H1 (cell line): ENCODE measurements around the gene CELF5. TPM values are rescaled to one million over a fixed set of nuclear protein-coding genes. Genes with fewer than 3 reads are reported as not detected.

Source experiments
- CBX8 ChIP-seq: fragments of 300-800, 300-1000 bp; sonication (generic); IDR thresholded peaks from 2 replicates; pipeline ENCODE4 v1.7.1; 2016; ENCODE audit warnings: low read depth, low read length, borderline replicate concordance
- EGR1 ChIP-seq: IDR thresholded peaks from 2 replicates; pipeline ENCODE4 v1.6.1; 2011; ENCODE audit warnings: low read depth, low read length, borderline replicate concordance
- GABPA ChIP-seq: IDR thresholded peaks from 2 replicates; pipeline ENCODE4 v1.6.1; 2011; ENCODE audit warnings: mild to moderate bottlenecking, low read length, moderate library complexity, borderline replicate concordance; ENCODE audit not compliant: insufficient read depth
- MAFK ChIP-seq: IDR thresholded peaks from 2 replicates; pipeline ENCODE4 v1.6.1; 2012; ENCODE audit warnings: low read depth, mild to moderate bottlenecking, improper control_type of control experiment, low read length
- RBBP5 ChIP-seq: IDR thresholded peaks from 2 replicates; pipeline ENCODE4 v1.7.1; 2012; ENCODE audit warnings: low read depth, mild to moderate bottlenecking, inconsistent platforms, low read length, moderate library complexity, borderline replicate concordance
- RNF2 ChIP-seq: fragments of 200-900, 300-1000 bp; sonication (generic); IDR thresholded peaks from 2 replicates; pipeline ENCODE4 v1.7.1; 2016; ENCODE audit warnings: borderline replicate concordance, low read depth, mild to moderate bottlenecking, antibody characterized with exemption, low read length; ENCODE audit not compliant: poor library complexity, severe bottlenecking; ENCODE audit errors: missing control alignments
- SAP30 ChIP-seq: fragments of 300-600 bp; sonication (generic); IDR thresholded peaks from 2 replicates; pipeline ENCODE4 v1.7.1; 2012; ENCODE audit warnings: low read length, moderate library complexity, mild to moderate bottlenecking, inconsistent platforms; ENCODE audit not compliant: insufficient read depth, insufficient replicate concordance
- TAF1 ChIP-seq: IDR thresholded peaks from 2 replicates; pipeline ENCODE4 v1.6.1; 2011; ENCODE audit warnings: mild to moderate bottlenecking, low read depth, low read length
- TAF7 ChIP-seq: optimal IDR thresholded peaks from 2 replicates; pipeline ENCODE3; 2011; ENCODE audit warnings: low read depth, mild to moderate bottlenecking, inconsistent platforms, low read length, moderate library complexity, borderline replicate concordance
- polyA plus RNA-seq, 7 experiments: library from polyadenylated mRNA; depleted of rRNA in 3 of 7; stranded (reverse) in 5 of 7; unstranded in 2 of 7; fragments of >200 nt in 5 of 7; fragments of 200-250 nt in 2 of 7; gene quantifications; 1 replicate in 5 of 7; 2 replicates in 1 of 7; 4 replicates in 1 of 7; pipeline versions ENCODE4 v1.2.1 to v1.2.3, GENCODE V29; 2011 to 2013; ENCODE audit warnings: missing spikeins in 2 of 7, mixed read lengths in 2 of 7
- total RNA-seq: library from RNA; stranded (reverse); fragmentation: NEBNext Ultra II Directional; extraction: Animal tissue kit (Norgen Biotek cat#: 25700); gene quantifications from 2 replicates; pipeline ENCODE4 v1.2.1, GENCODE V29; 2021
- TF ChIP-seq, protein P1 (sequence below): fragments of 300-600 bp; sonication (generic); IDR thresholded peaks from 2 replicates; pipeline ENCODE4 v1.7.1; 2012; ENCODE audit warnings: low read length, moderate library complexity, mild to moderate bottlenecking, inconsistent platforms; ENCODE audit not compliant: insufficient replicate concordance
- TF ChIP-seq, protein P2 (sequence below): IDR thresholded peaks from 2 replicates; pipeline ENCODE4 v1.6.1; 2012; ENCODE audit warnings: inconsistent platforms

Gene CELF5
- total and polyA plus RNA-seq, 2 of the 8 experiments (the other 6 are each of a cell fraction or from before 2014, with no cell fraction given), result 9.8 to 15.0 TPM

DNA sequence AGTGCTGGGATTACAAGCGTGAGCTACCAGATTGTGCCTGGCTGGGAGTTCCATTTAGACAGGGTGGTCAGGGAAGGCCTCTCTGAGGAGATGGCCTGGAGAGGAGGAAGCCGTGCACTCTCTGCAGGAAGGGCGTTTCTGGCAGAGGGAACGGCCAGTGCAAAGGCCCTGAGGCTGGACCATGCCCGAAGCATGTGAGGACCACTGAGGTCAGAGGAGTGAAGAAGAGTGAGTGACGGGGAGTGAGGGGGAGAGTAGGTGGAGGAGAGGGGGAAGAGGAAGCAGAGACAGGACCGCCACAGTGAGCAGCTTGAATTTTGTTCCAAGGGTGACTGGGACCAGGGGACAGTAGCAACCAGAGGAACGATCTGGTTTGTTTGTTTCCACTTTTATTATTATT lies 32.6 kb downstream of the CELF5 start (continued):
- TF ChIP-seq, protein P1, sequence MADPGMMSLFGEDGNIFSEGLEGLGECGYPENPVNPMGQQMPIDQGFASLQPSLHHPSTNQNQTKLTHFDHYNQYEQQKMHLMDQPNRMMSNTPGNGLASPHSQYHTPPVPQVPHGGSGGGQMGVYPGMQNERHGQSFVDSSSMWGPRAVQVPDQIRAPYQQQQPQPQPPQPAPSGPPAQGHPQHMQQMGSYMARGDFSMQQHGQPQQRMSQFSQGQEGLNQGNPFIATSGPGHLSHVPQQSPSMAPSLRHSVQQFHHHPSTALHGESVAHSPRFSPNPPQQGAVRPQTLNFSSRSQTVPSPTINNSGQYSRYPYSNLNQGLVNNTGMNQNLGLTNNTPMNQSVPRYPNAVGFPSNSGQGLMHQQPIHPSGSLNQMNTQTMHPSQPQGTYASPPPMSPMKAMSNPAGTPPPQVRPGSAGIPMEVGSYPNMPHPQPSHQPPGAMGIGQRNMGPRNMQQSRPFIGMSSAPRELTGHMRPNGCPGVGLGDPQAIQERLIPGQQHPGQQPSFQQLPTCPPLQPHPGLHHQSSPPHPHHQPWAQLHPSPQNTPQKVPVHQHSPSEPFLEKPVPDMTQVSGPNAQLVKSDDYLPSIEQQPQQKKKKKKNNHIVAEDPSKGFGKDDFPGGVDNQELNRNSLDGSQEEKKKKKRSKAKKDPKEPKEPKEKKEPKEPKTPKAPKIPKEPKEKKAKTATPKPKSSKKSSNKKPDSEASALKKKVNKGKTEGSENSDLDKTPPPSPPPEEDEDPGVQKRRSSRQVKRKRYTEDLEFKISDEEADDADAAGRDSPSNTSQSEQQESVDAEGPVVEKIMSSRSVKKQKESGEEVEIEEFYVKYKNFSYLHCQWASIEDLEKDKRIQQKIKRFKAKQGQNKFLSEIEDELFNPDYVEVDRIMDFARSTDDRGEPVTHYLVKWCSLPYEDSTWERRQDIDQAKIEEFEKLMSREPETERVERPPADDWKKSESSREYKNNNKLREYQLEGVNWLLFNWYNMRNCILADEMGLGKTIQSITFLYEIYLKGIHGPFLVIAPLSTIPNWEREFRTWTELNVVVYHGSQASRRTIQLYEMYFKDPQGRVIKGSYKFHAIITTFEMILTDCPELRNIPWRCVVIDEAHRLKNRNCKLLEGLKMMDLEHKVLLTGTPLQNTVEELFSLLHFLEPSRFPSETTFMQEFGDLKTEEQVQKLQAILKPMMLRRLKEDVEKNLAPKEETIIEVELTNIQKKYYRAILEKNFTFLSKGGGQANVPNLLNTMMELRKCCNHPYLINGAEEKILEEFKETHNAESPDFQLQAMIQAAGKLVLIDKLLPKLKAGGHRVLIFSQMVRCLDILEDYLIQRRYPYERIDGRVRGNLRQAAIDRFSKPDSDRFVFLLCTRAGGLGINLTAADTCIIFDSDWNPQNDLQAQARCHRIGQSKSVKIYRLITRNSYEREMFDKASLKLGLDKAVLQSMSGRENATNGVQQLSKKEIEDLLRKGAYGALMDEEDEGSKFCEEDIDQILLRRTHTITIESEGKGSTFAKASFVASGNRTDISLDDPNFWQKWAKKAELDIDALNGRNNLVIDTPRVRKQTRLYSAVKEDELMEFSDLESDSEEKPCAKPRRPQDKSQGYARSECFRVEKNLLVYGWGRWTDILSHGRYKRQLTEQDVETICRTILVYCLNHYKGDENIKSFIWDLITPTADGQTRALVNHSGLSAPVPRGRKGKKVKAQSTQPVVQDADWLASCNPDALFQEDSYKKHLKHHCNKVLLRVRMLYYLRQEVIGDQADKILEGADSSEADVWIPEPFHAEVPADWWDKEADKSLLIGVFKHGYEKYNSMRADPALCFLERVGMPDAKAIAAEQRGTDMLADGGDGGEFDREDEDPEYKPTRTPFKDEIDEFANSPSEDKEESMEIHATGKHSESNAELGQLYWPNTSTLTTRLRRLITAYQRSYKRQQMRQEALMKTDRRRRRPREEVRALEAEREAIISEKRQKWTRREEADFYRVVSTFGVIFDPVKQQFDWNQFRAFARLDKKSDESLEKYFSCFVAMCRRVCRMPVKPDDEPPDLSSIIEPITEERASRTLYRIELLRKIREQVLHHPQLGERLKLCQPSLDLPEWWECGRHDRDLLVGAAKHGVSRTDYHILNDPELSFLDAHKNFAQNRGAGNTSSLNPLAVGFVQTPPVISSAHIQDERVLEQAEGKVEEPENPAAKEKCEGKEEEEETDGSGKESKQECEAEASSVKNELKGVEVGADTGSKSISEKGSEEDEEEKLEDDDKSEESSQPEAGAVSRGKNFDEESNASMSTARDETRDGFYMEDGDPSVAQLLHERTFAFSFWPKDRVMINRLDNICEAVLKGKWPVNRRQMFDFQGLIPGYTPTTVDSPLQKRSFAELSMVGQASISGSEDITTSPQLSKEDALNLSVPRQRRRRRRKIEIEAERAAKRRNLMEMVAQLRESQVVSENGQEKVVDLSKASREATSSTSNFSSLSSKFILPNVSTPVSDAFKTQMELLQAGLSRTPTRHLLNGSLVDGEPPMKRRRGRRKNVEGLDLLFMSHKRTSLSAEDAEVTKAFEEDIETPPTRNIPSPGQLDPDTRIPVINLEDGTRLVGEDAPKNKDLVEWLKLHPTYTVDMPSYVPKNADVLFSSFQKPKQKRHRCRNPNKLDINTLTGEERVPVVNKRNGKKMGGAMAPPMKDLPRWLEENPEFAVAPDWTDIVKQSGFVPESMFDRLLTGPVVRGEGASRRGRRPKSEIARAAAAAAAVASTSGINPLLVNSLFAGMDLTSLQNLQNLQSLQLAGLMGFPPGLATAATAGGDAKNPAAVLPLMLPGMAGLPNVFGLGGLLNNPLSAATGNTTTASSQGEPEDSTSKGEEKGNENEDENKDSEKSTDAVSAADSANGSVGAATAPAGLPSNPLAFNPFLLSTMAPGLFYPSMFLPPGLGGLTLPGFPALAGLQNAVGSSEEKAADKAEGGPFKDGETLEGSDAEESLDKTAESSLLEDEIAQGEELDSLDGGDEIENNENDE, result no peak
- no peak for TF ChIP-seq TAF1
- TF ChIP-seq TAF7, result no peak
- no peak for TF ChIP-seq MAFK
- no peak for TF ChIP-seq RNF2
- no peak for TF ChIP-seq GABPA
- TF ChIP-seq, protein P2, sequence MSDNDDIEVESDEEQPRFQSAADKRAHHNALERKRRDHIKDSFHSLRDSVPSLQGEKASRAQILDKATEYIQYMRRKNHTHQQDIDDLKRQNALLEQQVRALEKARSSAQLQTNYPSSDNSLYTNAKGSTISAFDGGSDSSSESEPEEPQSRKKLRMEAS, result no peak
- TF ChIP-seq RBBP5, result no peak
- TF ChIP-seq SAP30, result no peak
- TF ChIP-seq CBX8, result no peak
- TF ChIP-seq EGR1, result no peak
